H9 (cell line): ENCODE results near the gene DMP1. TPM values are rescaled to one million over a fixed set of nuclear protein-coding genes. Genes with fewer than 3 reads are reported as not detected.

ENCODE experiments used
- DNase-seq: peaks from one replicate; pipeline ENCODE4 v3.0.0-alpha.2; 2017
- H2AFZ ChIP-seq: one replicate; pipeline ENCODE4 v1.6.1; 2013; ENCODE audit warnings: mild to moderate bottlenecking, low read length, control low read depth, moderate library complexity
- H2AK5ac ChIP-seq: 2 replicates; pipeline ENCODE4 v1.6.1; 2013; ENCODE audit warnings: low read length, control low read depth, mixed read lengths; ENCODE audit not compliant: insufficient read length
- H2BK120ac ChIP-seq: one replicate; pipeline ENCODE4 v1.6.1; 2013; ENCODE audit warnings: low read depth, mild to moderate bottlenecking, low read length, control low read depth, inconsistent platforms; ENCODE audit not compliant: poor library complexity, severe bottlenecking
- H2BK12ac ChIP-seq: 2 replicates; pipeline ENCODE4 v1.6.1; 2013; ENCODE audit warnings: low read length, control low read depth, mixed read lengths, low read depth; ENCODE audit not compliant: insufficient read length
- H2BK15ac ChIP-seq: 2 replicates; pipeline ENCODE4 v1.6.1; 2013; ENCODE audit warnings: low read depth, low read length, control low read depth
- H2BK20ac ChIP-seq: one replicate; pipeline ENCODE4 v1.6.1; 2013; ENCODE audit warnings: low read depth, mild to moderate bottlenecking, low read length, control low read depth, inconsistent platforms; ENCODE audit not compliant: poor library complexity, severe bottlenecking
- H2BK5ac ChIP-seq: 2 replicates; pipeline ENCODE4 v1.6.1; 2013; ENCODE audit warnings: low read length, control low read depth, mixed read lengths; ENCODE audit not compliant: insufficient read length
- H3K14ac ChIP-seq: 2 replicates; pipeline ENCODE4 v1.6.1; 2013; ENCODE audit warnings: low read length, control low read depth; ENCODE audit not compliant: insufficient read depth
- H3K18ac ChIP-seq: 2 replicates; pipeline ENCODE4 v1.6.1; 2013; ENCODE audit warnings: low read depth, mild to moderate bottlenecking, mixed read lengths, low read length, control low read depth; ENCODE audit not compliant: insufficient read length
- H3K23ac ChIP-seq: 2 replicates; pipeline ENCODE4 v1.6.1; 2013; ENCODE audit warnings: low read length, control low read depth, mixed read lengths, low read depth; ENCODE audit not compliant: insufficient read length
- H3K23me2 ChIP-seq: 2 replicates; pipeline ENCODE4 v1.6.1; 2013; ENCODE audit warnings: low read depth, mild to moderate bottlenecking, mixed read lengths, low read length, control low read depth; ENCODE audit not compliant: insufficient read length, poor library complexity, severe bottlenecking
- H3K27ac ChIP-seq: 2 replicates; pipeline ENCODE4 v1.5.1; 2013; ENCODE audit warnings: low read length, control low read depth, mixed read lengths, low read depth; ENCODE audit not compliant: insufficient read length
- H3K27me3 ChIP-seq: 2 replicates; pipeline ENCODE4 v1.6.1; 2013; ENCODE audit warnings: low read length, control low read depth, inconsistent platforms; ENCODE audit not compliant: insufficient read depth
- H3K4ac ChIP-seq: 2 replicates; pipeline ENCODE4 v1.6.1; 2013; ENCODE audit warnings: low read depth, mild to moderate bottlenecking, control low read depth, inconsistent platforms, low read length, moderate library complexity
- H3K4me1 ChIP-seq: 2 replicates; pipeline ENCODE4 v1.6.1; 2013; ENCODE audit warnings: low read length, control low read depth, inconsistent platforms; ENCODE audit not compliant: insufficient read depth
- H3K4me2 ChIP-seq: 2 replicates; pipeline ENCODE4 v1.6.1; 2013; ENCODE audit warnings: low read length, control low read depth, mixed read lengths; ENCODE audit not compliant: insufficient read length, insufficient read depth
- H3K56ac ChIP-seq: 2 replicates; pipeline ENCODE4 v1.6.1; 2013; ENCODE audit warnings: low read depth, mild to moderate bottlenecking, mixed read lengths, low read length, control low read depth; ENCODE audit not compliant: insufficient read length
- H3K79me1 ChIP-seq: 2 replicates; pipeline ENCODE4 v1.6.1; 2013; ENCODE audit warnings: low read depth, mild to moderate bottlenecking, moderate library complexity, low read length, control low read depth, inconsistent platforms; ENCODE audit not compliant: insufficient read depth, poor library complexity, severe bottlenecking
- H3K79me2 ChIP-seq: 2 replicates; pipeline ENCODE4 v1.6.1; 2013; ENCODE audit warnings: low read length, control low read depth, inconsistent platforms; ENCODE audit not compliant: insufficient read depth
- H3K9ac ChIP-seq: 2 replicates; pipeline ENCODE4 v1.6.1; 2013; ENCODE audit warnings: low read length, control low read depth, mixed read lengths; ENCODE audit not compliant: insufficient read length; ENCODE audit errors: extremely low read depth
- H3K9me3 ChIP-seq: one replicate; pipeline ENCODE4 v1.6.1; 2013; ENCODE audit warnings: low read depth, low read length, inconsistent platforms; ENCODE audit not compliant: control insufficient read depth
- H3T11ph ChIP-seq: one replicate; pipeline ENCODE4 v1.6.1; 2013; ENCODE audit warnings: mild to moderate bottlenecking, low read length, control low read depth, inconsistent platforms
- H4K20me1 ChIP-seq: one replicate; pipeline ENCODE4 v1.6.1; 2013; ENCODE audit not compliant: control insufficient read depth, insufficient read length, insufficient read depth
- H4K5ac ChIP-seq: 2 replicates; pipeline ENCODE4 v1.6.1; 2013; ENCODE audit warnings: low read depth, mild to moderate bottlenecking, mixed read lengths, low read length, control low read depth; ENCODE audit not compliant: insufficient read length
- H4K8ac ChIP-seq: replicated peaks from 2 replicates; pipeline ENCODE4 v1.6.1; 2013; ENCODE audit warnings: low read length, control low read depth, mixed read lengths, low read depth; ENCODE audit not compliant: insufficient read length
- H4K91ac ChIP-seq: 2 replicates; pipeline ENCODE4 v1.6.1; 2013; ENCODE audit warnings: low read depth, mild to moderate bottlenecking, moderate library complexity, mixed read lengths, low read length, control low read depth; ENCODE audit not compliant: insufficient read length
- H3K27ac Mint-ChIP-seq, 3 experiments: 2 replicates in 2 of 3; 3 replicates in 1 of 3; pipeline ENCODE4 v1.8.0; 2020 to 2021; ENCODE audit warnings: mixed read lengths in 3 of 3, mild to moderate bottlenecking in 1 of 3, moderate library complexity in 1 of 3
- H3K27me3 Mint-ChIP-seq: 2 replicates; pipeline ENCODE4 v1.8.0; 2021; ENCODE audit warnings: low read depth, mild to moderate bottlenecking, moderate library complexity, mixed read lengths
- H3K36me3 Mint-ChIP-seq, 3 experiments: 2 replicates in 2 of 3; 3 replicates in 1 of 3; pipeline ENCODE4 v1.8.0; 2020 to 2021; ENCODE audit warnings: low read depth in 3 of 3, mixed read lengths in 3 of 3; ENCODE audit not compliant: insufficient read depth in 1 of 3
- H3K4me1 Mint-ChIP-seq, 2 experiments: 2 replicates each; pipeline ENCODE4 v1.8.0; 2020; ENCODE audit warnings: mixed read lengths in 2 of 2
- H3K4me3 Mint-ChIP-seq, 2 experiments: 2 replicates in 1 of 2; 3 replicates in 1 of 2; pipeline ENCODE4 v1.8.0; 2020 to 2021; ENCODE audit warnings: mild to moderate bottlenecking in 2 of 2, mixed read lengths in 2 of 2, moderate library complexity in 1 of 2
- H3K9me3 Mint-ChIP-seq, 2 experiments: 2 replicates in 1 of 2; 3 replicates in 1 of 2; pipeline ENCODE4 v1.8.0; 2020; ENCODE audit warnings: mild to moderate bottlenecking in 2 of 2, mixed read lengths in 2 of 2, moderate library complexity in 1 of 2
- CTCF ChIP-seq: fragments of 200-600 bp; sonication (generic); conservative IDR thresholded peaks from 3 replicates; pipeline ENCODE4 v1.8.0; 2021; ENCODE audit warnings: antibody characterized with exemption, mild to moderate bottlenecking
- WGBS: extraction: QIAGEN DNeasy Blood & Tissue Kit; methylation state at CpG from one replicate; pipeline ENCODE4 v1.1.7; 2013; ENCODE audit warnings: missing lambda C conversion rate, low lambda C conversion rate, mixed read lengths; ENCODE audit not compliant: insufficient read length; ENCODE audit errors: extremely low coverage; 5-methylcytosine and 5-hydroxymethylcytosine counted together
- total RNA-seq: library from RNA; stranded (reverse); gene quantifications from 2 replicates; pipeline ENCODE4 v1.2.1, GENCODE V29; 2021

The DMP1 gene
- total RNA-seq, 1 experiment from 2014 or later, result not detected

- no peak overlapping the region for H2BK20ac ChIP-seq
- H4K5ac ChIP-seq, result no peak overlapping the region
- peak overlapping the region; percentile 11 to 27; a peak in 3 of 5 replicates for H3K4me3 Mint-ChIP-seq
- H3K9ac ChIP-seq, result no peak overlapping the region
- H2BK15ac ChIP-seq, result no peak overlapping the region
- peak overlapping the region; percentile 30 for H3K4me2 ChIP-seq
- no peaks in the 10 kb centered on the region for H3K27me3 Mint-ChIP-seq
- no peak overlapping the region for H3K14ac ChIP-seq
- WGBS, result no CpG with 5 or more reads among the region's 11 CpGs
- H3K23me2 ChIP-seq, result no peaks in the 10 kb centered on the region
- no peaks in the 10 kb centered on the region for H3K79me2 ChIP-seq
- H3K36me3 Mint-ChIP-seq, result peaks cover 18 to 25% (median 20%) of the 10 kb centered on the region in 3 experiments
- no peak overlapping the region for H2AFZ ChIP-seq
- no peak overlapping the region for H3K4ac ChIP-seq
- no peaks in the 10 kb centered on the region for H3K9me3 ChIP-seq
- no peaks in the 10 kb centered on the region for H3K79me1 ChIP-seq
- no peak overlapping the region for H2BK5ac ChIP-seq
- no peak overlapping the region for H4K91ac ChIP-seq
- H3K27ac Mint-ChIP-seq, result peak overlapping the region; percentile 95 to 100 (median 96)
- H3K4me1 ChIP-seq, result peaks cover 2% of the 10 kb centered on the region; the same call in 1 of the 2 replicates
- H2BK12ac ChIP-seq, result no peak overlapping the region
- peak; percentile 94 for TF ChIP-seq CTCF
- H3K27me3 ChIP-seq, result no peaks in the 10 kb centered on the region
- H3K9me3 Mint-ChIP-seq, result peaks cover 15 to 30% of the 10 kb centered on the region in 2 experiments
- H2AK5ac ChIP-seq, result no peak overlapping the region
- H3K27ac ChIP-seq, result peak overlapping the region; percentile 53
- H3K56ac ChIP-seq, result no peak overlapping the region
- H4K8ac ChIP-seq, result no peak overlapping the region
- H2BK120ac ChIP-seq, result no peak overlapping the region
- no peak overlapping the region for H3T11ph ChIP-seq
- H3K4me1 Mint-ChIP-seq, result peaks cover 35 to 39% of the 10 kb centered on the region in 2 experiments
- H3K18ac ChIP-seq, result no peak overlapping the region
- peak; percentile 62 for DNase-seq
- H3K23ac ChIP-seq, result no peak overlapping the region
- no peaks in the 10 kb centered on the region for H4K20me1 ChIP-seq
Measured at GRCh38 chr4:87679449-87680169, 29.5 kb downstream of the DMP1 start.
